ENCODE measurements around the gene TENT4B. TPM values are rescaled to one million over a fixed set of nuclear protein-coding genes. Genes with fewer than 3 reads are reported as not detected.

Gene TENT4B
- total RNA-seq, 1 donor from 2014 or later: 15.2 TPM

DNA sequence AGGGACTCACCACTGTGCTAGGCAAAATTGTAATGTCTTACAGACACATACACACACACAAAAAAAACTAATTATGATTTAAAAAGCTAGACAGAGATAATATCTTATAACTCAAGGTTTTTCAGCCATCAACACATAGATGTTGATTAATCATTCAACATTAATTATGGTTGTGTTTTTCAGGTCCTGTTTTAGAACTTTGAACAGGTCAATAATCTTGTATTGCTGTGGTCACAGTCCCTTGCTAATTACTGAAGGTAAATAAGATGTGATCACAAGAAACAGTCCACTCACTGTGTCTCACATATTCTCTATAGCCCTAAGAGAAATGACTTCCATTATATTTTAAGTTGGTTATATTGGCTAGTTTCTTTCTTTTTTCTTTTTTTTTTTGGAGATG, 32.4 kb upstream of the TENT4B start:
- Histone ChIP-seq H3K4me1 (no peaks in the 10 kb centered on the region), H4K20me1 (ENCODE audit: low read depth) (no peaks in the 10 kb centered on the region), H3F3A (ENCODE audit: low read depth) (no peaks in the 10 kb centered on the region), H3K4me2 (no peak overlapping the region), H3K9me3 (ENCODE audit: low read depth) (no peaks in the 10 kb centered on the region), H3K79me2 (ENCODE audit: low read depth) (no peaks in the 10 kb centered on the region), H3K27ac (no peak overlapping the region), H3K36me3 (no peaks in the 10 kb centered on the region), H3K4me3 (no peak overlapping the region), H3K9ac (no peak overlapping the region), H2AFZ (replicated peaks) (no peak overlapping the region), H3K27me3 (no peaks in the 10 kb centered on the region)
- TF ChIP-seq, protein P1, sequence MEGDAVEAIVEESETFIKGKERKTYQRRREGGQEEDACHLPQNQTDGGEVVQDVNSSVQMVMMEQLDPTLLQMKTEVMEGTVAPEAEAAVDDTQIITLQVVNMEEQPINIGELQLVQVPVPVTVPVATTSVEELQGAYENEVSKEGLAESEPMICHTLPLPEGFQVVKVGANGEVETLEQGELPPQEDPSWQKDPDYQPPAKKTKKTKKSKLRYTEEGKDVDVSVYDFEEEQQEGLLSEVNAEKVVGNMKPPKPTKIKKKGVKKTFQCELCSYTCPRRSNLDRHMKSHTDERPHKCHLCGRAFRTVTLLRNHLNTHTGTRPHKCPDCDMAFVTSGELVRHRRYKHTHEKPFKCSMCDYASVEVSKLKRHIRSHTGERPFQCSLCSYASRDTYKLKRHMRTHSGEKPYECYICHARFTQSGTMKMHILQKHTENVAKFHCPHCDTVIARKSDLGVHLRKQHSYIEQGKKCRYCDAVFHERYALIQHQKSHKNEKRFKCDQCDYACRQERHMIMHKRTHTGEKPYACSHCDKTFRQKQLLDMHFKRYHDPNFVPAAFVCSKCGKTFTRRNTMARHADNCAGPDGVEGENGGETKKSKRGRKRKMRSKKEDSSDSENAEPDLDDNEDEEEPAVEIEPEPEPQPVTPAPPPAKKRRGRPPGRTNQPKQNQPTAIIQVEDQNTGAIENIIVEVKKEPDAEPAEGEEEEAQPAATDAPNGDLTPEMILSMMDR (IDR thresholded peaks at IDR 0.05): no peak
- TF ChIP-seq EZH2 (IDR thresholded peaks at IDR 0.05) (no peak), EZH2phosphoT487 (IDR thresholded peaks at IDR 0.05) (no peak)
- Mint-ChIP-seq H3K4me3 (no peak overlapping the region), H3K9me3 (no peaks in the 10 kb centered on the region), H3K27me3 (ENCODE audit: insufficient read depth, low read depth) (no peaks in the 10 kb centered on the region), H3K4me1 (peaks cover 4% of the 10 kb centered on the region), H3K36me3 (no peaks in the 10 kb centered on the region), H3K27ac (no peak overlapping the region)
- DNase-seq (ENCODE audit: low spot score): no peak

GRCh38 chr16:50121278-50121677, 31.8 kb upstream of the TENT4B start:
- Histone ChIP-seq H4K20me1 (ENCODE audit: low read depth) (no peaks in the 10 kb centered on the region), H3K9me3 (ENCODE audit: low read depth) (no peaks in the 10 kb centered on the region), H3K4me1 (no peaks in the 10 kb centered on the region), H3K4me3 (no peak overlapping the region), H3K79me2 (ENCODE audit: low read depth) (no peaks in the 10 kb centered on the region), H3F3A (ENCODE audit: low read depth) (no peaks in the 10 kb centered on the region), H3K4me2 (no peak overlapping the region), H2AFZ (replicated peaks) (no peak overlapping the region), H3K36me3 (no peaks in the 10 kb centered on the region), H3K27ac (no peak overlapping the region), H3K9ac (no peak overlapping the region), H3K27me3 (no peaks in the 10 kb centered on the region)
- Mint-ChIP-seq H3K27ac (no peak overlapping the region), H3K27me3 (ENCODE audit: insufficient read depth, low read depth) (no peaks in the 10 kb centered on the region), H3K4me3 (no peak overlapping the region), H3K4me1 (peaks cover 4% of the 10 kb centered on the region), H3K9me3 (no peaks in the 10 kb centered on the region), H3K36me3 (no peaks in the 10 kb centered on the region)
- DNase-seq (ENCODE audit: low spot score): no peak
- TF ChIP-seq EZH2phosphoT487 (IDR thresholded peaks at IDR 0.05) (no peak), EZH2 (IDR thresholded peaks at IDR 0.05) (no peak)
- TF ChIP-seq, protein P1 (IDR thresholded peaks at IDR 0.05): no peak

- Mint-ChIP-seq H3K27me3 (ENCODE audit: insufficient read depth, low read depth) (no peaks in the 10 kb centered on the region), H3K36me3 (no peaks in the 10 kb centered on the region), H3K4me1 (peaks cover 4% of the 10 kb centered on the region), H3K9me3 (no peaks in the 10 kb centered on the region), H3K27ac (no peak overlapping the region), H3K4me3 (no peak overlapping the region)
- peak; percentile 26 for DNase-seq (ENCODE audit: low spot score)
- Histone ChIP-seq H3K27ac (no peak overlapping the region), H3K36me3 (no peaks in the 10 kb centered on the region), H3K4me3 (no peak overlapping the region), H2AFZ (replicated peaks) (no peak overlapping the region), H3K79me2 (ENCODE audit: low read depth) (no peaks in the 10 kb centered on the region), H3K4me1 (no peaks in the 10 kb centered on the region), H3F3A (ENCODE audit: low read depth) (no peaks in the 10 kb centered on the region), H3K27me3 (no peaks in the 10 kb centered on the region), H4K20me1 (ENCODE audit: low read depth) (no peaks in the 10 kb centered on the region), H3K9me3 (ENCODE audit: low read depth) (no peaks in the 10 kb centered on the region), H3K9ac (no peak overlapping the region), H3K4me2 (no peak overlapping the region)
- TF ChIP-seq EZH2 (IDR thresholded peaks at IDR 0.05) (no peak), EZH2phosphoT487 (IDR thresholded peaks at IDR 0.05) (no peak)
- TF ChIP-seq, protein P1 (IDR thresholded peaks at IDR 0.05): no peak
Measured at GRCh38 chr16:50121721-50122445, 31.2 kb upstream of the TENT4B start.

All from neural progenitor cell (in vitro differentiated cells).